Measurements from ENCODE around the gene ITGB8.

ITGB8 gene

GRCh38 chr7:20435305-20435704 is 104.6 kb downstream of the ITGB8 start:
- in situ Hi-C loops (cut with HindIII; ENCODE audit: low pct_unique_long_range_greater_than_20kb, low sequenced_read_pairs) = no loop called here
- DNase-seq (ENCODE audit: low read depth in 1 of 2, low spot score in 1 of 2) = no peak
- no peak for TF ChIP-seq JUND (IDR thresholded peaks at IDR 0.05; ENCODE audit: low read depth)

GRCh38 chr7:20438248-20438647 is 107.5 kb downstream of the ITGB8 start:
- in situ Hi-C loops (cut with HindIII; ENCODE audit: low pct_unique_long_range_greater_than_20kb, low sequenced_read_pairs) = no loop called here
- DNase-seq (ENCODE audit: low read depth in 1 of 2, low spot score in 1 of 2) = no peak
- no peak for TF ChIP-seq JUND (IDR thresholded peaks at IDR 0.05; ENCODE audit: low read depth)

- in situ Hi-C loops (cut with HindIII; ENCODE audit: low pct_unique_long_range_greater_than_20kb, low sequenced_read_pairs) = no loop called here
- DNase-seq (ENCODE audit: low read depth in 1 of 2, low spot score in 1 of 2) = no peak
- TF ChIP-seq JUND (IDR thresholded peaks at IDR 0.05; ENCODE audit: low read depth) = no peak
Measured at GRCh38 chr7:20438694-20439376, 108.1 kb downstream of the ITGB8 start.

GRCh38 chr7:20439416-20440185 is 108.9 kb downstream of the ITGB8 start:
- no peak for DNase-seq (ENCODE audit: low read depth in 1 of 2, low spot score in 1 of 2)
- in situ Hi-C loops (cut with HindIII; ENCODE audit: low pct_unique_long_range_greater_than_20kb, low sequenced_read_pairs) = no loop called here
- TF ChIP-seq JUND (IDR thresholded peaks at IDR 0.05; ENCODE audit: low read depth) = no peak

- peak in 1 of 2 experiments; percentile 44 for DNase-seq (ENCODE audit: low read depth in 1 of 2, low spot score in 1 of 2)
- in situ Hi-C loops (cut with HindIII; ENCODE audit: low pct_unique_long_range_greater_than_20kb, low sequenced_read_pairs) = no loop called here
Measured at GRCh38 chr7:20440472-20441105, 109.9 kb downstream of the ITGB8 start.

GRCh38 chr7:20441346-20441745 is 110.6 kb downstream of the ITGB8 start:
- DNase-seq (ENCODE audit: low read depth in 1 of 2, low spot score in 1 of 2) = no peak
- in situ Hi-C loops (cut with HindIII; ENCODE audit: low pct_unique_long_range_greater_than_20kb, low sequenced_read_pairs) = no loop called here
- TF ChIP-seq JUND (IDR thresholded peaks at IDR 0.05; ENCODE audit: low read depth) = no peak

More at GRCh38 chr7:20440472-20441105, 109.9 kb downstream of the ITGB8 start:
- no peak for TF ChIP-seq JUND (IDR thresholded peaks at IDR 0.05; ENCODE audit: low read depth)

GRCh38 chr7:20441991-20442441 is 111.3 kb downstream of the ITGB8 start:
- in situ Hi-C loops (cut with HindIII; ENCODE audit: low pct_unique_long_range_greater_than_20kb, low sequenced_read_pairs) = no loop called here
- DNase-seq (ENCODE audit: low read depth in 1 of 2, low spot score in 1 of 2) = peak; percentile 42 to 71
- TF ChIP-seq JUND (IDR thresholded peaks at IDR 0.05; ENCODE audit: low read depth) = peak; percentile 67; the same call in 1 of the 2 replicates

GRCh38 chr7:20442951-20443350 is 112.3 kb downstream of the ITGB8 start:
- DNase-seq (ENCODE audit: low read depth in 1 of 2, low spot score in 1 of 2) = no peak
- TF ChIP-seq JUND (IDR thresholded peaks at IDR 0.05; ENCODE audit: low read depth) = no peak
- in situ Hi-C loops (cut with HindIII; ENCODE audit: low pct_unique_long_range_greater_than_20kb, low sequenced_read_pairs) = no loop called here

- DNase-seq (ENCODE audit: low read depth in 1 of 2, low spot score in 1 of 2) = no peak
- in situ Hi-C loops (cut with HindIII; ENCODE audit: low pct_unique_long_range_greater_than_20kb, low sequenced_read_pairs) = no loop called here
- no peak for TF ChIP-seq JUND (IDR thresholded peaks at IDR 0.05; ENCODE audit: low read depth)
Measured at GRCh38 chr7:20444030-20444800, 113.5 kb downstream of the ITGB8 start.

- DNase-seq (ENCODE audit: low read depth in 1 of 2, low spot score in 1 of 2) = no peak
- TF ChIP-seq JUND (IDR thresholded peaks at IDR 0.05; ENCODE audit: low read depth) = no peak
- in situ Hi-C loops (cut with HindIII; ENCODE audit: low pct_unique_long_range_greater_than_20kb, low sequenced_read_pairs) = no loop called here
Measured at GRCh38 chr7:20447021-20447650, 116.4 kb downstream of the ITGB8 start.

GRCh38 chr7:20449176-20449575 is 118.5 kb downstream of the ITGB8 start:
- DNase-seq (ENCODE audit: low read depth in 1 of 2, low spot score in 1 of 2) = no peak
- no peak for TF ChIP-seq JUND (IDR thresholded peaks at IDR 0.05; ENCODE audit: low read depth)
- in situ Hi-C loops (cut with HindIII; ENCODE audit: low pct_unique_long_range_greater_than_20kb, low sequenced_read_pairs) = no loop called here

GRCh38 chr7:20450536-20450935 is 119.8 kb downstream of the ITGB8 start:
- in situ Hi-C loops (cut with HindIII; ENCODE audit: low pct_unique_long_range_greater_than_20kb, low sequenced_read_pairs) = no loop called here
- TF ChIP-seq JUND (IDR thresholded peaks at IDR 0.05; ENCODE audit: low read depth) = no peak
- no peak for DNase-seq (ENCODE audit: low read depth in 1 of 2, low spot score in 1 of 2)

Data from T47D (cell line).